Esophagus squamous epithelium (tissue), 4 donors: ENCODE results near the gene CPLANE2.

Source experiments
- CTCF ChIP-seq, 6 experiments: fragments of 450-650 bp in 4 of 6; fragments of 200-600 bp in 2 of 6; sonication (generic) in 2 of 6; IDR thresholded peaks; one replicate each; pipeline ENCODE4 v1.5.1; 2016 to 2019; ENCODE audit warnings: antibody characterized with exemption in 6 of 6, mild to moderate bottlenecking in 4 of 6, moderate library complexity in 4 of 6
- POLR2A ChIP-seq, 4 donors: fragments of 450-650 bp; IDR thresholded peaks; one replicate each; pipeline ENCODE4 v1.6.1; 2017; ENCODE audit warnings: antibody characterized with exemption in 4 of 4, mild to moderate bottlenecking in 4 of 4, moderate library complexity in 3 of 4

GRCh38 chr1:16258591-16259135 lies 21.7 kb upstream of the CPLANE2 start:
- TF ChIP-seq CTCF (IDR thresholded peaks at IDR 0.05): no peak
- TF ChIP-seq POLR2A (IDR thresholded peaks at IDR 0.05): no peak
